HEK293T (cell line): ENCODE measurements around the gene TMPRSS6.

Experiments
- CTCF ChIA-PET: fragments of 350-600 bp; formaldehyde crosslinking; extraction: SDS; loops from one replicate; lab custom pipeline; 2021; ENCODE audit warnings: antibody characterized with exemption, inconsistent platforms; lab: Yijun Ruan, JAX
- POLR2A ChIA-PET: fragments of 350-600 bp; formaldehyde crosslinking; extraction: SDS; loops from one replicate; lab custom pipeline; 2020; ENCODE audit warnings: antibody characterized with exemption, inconsistent platforms; lab: Yijun Ruan, JAX
- DNase-seq: peaks from one replicate; pipeline ENCODE4 v3.0.0; 2012; ENCODE audit warnings: mixed read lengths; ENCODE audit errors: extremely low spot score
- ARNT ChIP-seq: fragments of 450-650 bp; IDR thresholded peaks from 2 replicates; pipeline ENCODE4 v1.6.1; 2017; ENCODE audit warnings: mild to moderate bottlenecking
- BHLHE40 ChIP-seq: fragments of 450-650 bp; IDR thresholded peaks from 2 replicates; pipeline ENCODE4 v1.6.1; 2016; ENCODE audit warnings: mild to moderate bottlenecking, moderate library complexity, borderline replicate concordance
- CTBP1 ChIP-seq: fragments of 450-650 bp; IDR thresholded peaks from 2 replicates; pipeline ENCODE4 v1.6.1; 2016; ENCODE audit warnings: borderline replicate concordance
- ELF4 ChIP-seq: fragments of 450-650 bp; IDR thresholded peaks from 2 replicates; pipeline ENCODE4 v1.6.1; 2017; ENCODE audit warnings: antibody characterized with exemption
- FOXA1 ChIP-seq: fragments of 450-650 bp; IDR thresholded peaks from 2 replicates; pipeline ENCODE4 v1.6.1; 2016; ENCODE audit warnings: mild to moderate bottlenecking
- FOXK2 ChIP-seq: fragments of 450-650 bp; IDR thresholded peaks from 2 replicates; pipeline ENCODE4 v1.6.1; 2016; ENCODE audit warnings: mild to moderate bottlenecking
- HDGF ChIP-seq: fragments of 450-650 bp; IDR thresholded peaks from 2 replicates; pipeline ENCODE4 v1.6.1; 2017; ENCODE audit warnings: antibody characterized with exemption, borderline replicate concordance
- L3MBTL2 ChIP-seq: fragments of 450-650 bp; conservative IDR thresholded peaks from 2 replicates; pipeline ENCODE4 v1.6.1; 2016; ENCODE audit warnings: mild to moderate bottlenecking
- LEF1 ChIP-seq: fragments of 450-650 bp; IDR thresholded peaks from 2 replicates; pipeline ENCODE4 v1.6.1; 2017; ENCODE audit warnings: mild to moderate bottlenecking, borderline replicate concordance
- NFRKB ChIP-seq: fragments of 450-650 bp; IDR thresholded peaks from 2 replicates; pipeline ENCODE4 v1.6.1; 2016; ENCODE audit warnings: mild to moderate bottlenecking, moderate library complexity
- SP1 ChIP-seq: fragments of 450-650 bp; IDR thresholded peaks from 2 replicates; pipeline ENCODE4 v1.6.1; 2017
- SUZ12 ChIP-seq: fragments of 450-650 bp; IDR thresholded peaks from 2 replicates; pipeline ENCODE4 v1.6.1; 2016; ENCODE audit warnings: mild to moderate bottlenecking
- TARDBP ChIP-seq: fragments of 450-650 bp; IDR thresholded peaks from 2 replicates; pipeline ENCODE4 v1.6.1; 2016
- ZNF384 ChIP-seq: fragments of 450-650 bp; IDR thresholded peaks from 2 replicates; pipeline ENCODE4 v1.6.1; 2016
- TF ChIP-seq, protein P1 (sequence below): fragments of 450-650 bp; IDR thresholded peaks from 2 replicates; pipeline ENCODE4 v1.6.1; 2016

Gene TMPRSS6

DNA sequence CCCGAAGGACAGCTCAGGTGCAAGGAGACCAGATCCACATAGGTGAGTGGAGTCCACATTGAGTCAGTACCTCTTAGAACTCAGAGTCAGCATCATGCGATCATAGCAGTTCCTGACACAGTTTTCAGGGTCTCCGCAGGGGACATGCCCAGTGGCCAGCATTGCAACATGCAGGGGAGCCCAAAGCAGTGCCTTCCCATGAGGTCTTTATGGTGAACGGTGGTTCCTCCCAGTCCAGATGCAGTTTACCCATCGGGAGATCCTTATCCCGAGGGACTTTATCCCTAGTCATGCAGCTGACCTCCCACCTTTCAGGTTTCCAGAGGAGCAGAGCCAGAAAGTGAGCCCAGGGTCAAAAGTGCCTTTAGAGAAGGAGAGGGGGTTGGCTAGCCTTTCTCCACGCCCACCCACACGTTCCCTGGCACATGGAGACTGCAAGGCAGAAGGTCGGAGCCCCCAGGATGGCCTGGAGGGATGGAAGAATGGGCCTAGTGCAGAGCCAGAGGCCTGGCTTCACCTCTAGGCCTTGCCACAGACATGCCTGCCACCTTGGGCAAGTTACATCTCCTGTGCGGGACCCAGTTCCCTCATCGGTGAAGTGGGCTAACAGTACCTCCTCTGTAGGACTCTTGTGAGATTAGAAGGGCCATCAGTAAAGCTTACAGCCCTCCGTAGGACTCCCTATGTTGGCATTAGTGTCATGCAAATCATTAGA is 51.6 kb downstream of the TMPRSS6 start:
- DNase-seq, result no peak
- CTCF ChIA-PET, result no interaction called here
- TF ChIP-seq SP1 (no peak), LEF1 (no peak), ARNT (no peak), ELF4 (no peak), HDGF (no peak), L3MBTL2 (no peak), SUZ12 (no peak), BHLHE40 (no peak), ZNF384 (no peak), FOXK2 (no peak), FOXA1 (no peak), TARDBP (no peak)
- TF ChIP-seq, protein P1, sequence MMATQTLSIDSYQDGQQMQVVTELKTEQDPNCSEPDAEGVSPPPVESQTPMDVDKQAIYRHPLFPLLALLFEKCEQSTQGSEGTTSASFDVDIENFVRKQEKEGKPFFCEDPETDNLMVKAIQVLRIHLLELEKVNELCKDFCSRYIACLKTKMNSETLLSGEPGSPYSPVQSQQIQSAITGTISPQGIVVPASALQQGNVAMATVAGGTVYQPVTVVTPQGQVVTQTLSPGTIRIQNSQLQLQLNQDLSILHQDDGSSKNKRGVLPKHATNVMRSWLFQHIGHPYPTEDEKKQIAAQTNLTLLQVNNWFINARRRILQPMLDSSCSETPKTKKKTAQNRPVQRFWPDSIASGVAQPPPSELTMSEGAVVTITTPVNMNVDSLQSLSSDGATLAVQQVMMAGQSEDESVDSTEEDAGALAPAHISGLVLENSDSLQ, result no peak
- POLR2A ChIA-PET, result no interaction called here

DNA sequence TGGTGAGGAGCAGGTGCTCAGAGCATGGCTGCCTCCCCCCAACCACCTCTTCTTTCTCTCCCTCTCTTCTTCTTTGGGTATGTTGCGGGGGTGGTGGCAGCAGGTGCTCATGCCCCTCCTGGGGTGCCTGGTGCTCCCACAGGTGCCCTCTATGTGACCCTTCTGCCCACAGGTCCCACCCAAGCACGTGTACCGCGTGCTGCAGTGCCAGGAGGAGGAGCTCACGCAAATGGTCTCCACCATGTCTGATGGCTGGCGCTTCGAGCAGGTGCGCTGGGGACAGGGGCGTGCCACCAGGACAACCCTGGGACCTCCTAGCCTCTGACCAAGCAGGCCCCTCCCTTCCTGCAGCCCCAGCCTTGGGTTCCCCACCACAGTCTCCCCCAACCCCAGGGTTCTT is 52.3 kb downstream of the TMPRSS6 start:
- no peak for DNase-seq
- no peak for TF ChIP-seq BHLHE40
- TF ChIP-seq, protein P1, result no peak
- TF ChIP-seq FOXK2, result no peak
- TF ChIP-seq ZNF384, result no peak
- TF ChIP-seq TARDBP, result no peak
- no peak for TF ChIP-seq SUZ12
- POLR2A ChIA-PET, result no interaction called here
- CTCF ChIA-PET, result no interaction called here

DNA sequence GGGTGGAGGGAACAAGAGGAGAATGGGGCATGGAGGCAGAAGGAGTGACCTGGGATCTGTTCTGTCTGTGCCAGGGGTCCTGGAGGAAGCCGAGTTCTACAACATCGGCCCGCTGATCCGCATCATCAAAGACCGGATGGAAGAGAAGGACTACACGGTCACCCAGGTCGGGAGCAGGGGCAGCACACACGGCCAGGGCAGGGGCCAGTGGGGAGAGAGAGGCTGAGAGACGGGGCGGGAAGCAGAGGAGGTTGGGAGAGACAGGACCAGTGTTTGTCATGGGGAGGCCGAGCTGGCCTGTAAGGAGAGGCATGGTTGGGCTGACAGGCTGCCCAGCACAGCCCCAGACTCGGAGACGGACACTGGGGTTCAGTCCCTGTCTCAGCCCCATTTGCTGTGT is 53.3 kb downstream of the TMPRSS6 start:
- ChIA-PET CTCF (no interaction called here), POLR2A (no interaction called here)
- TF ChIP-seq FOXA1 (no peak), NFRKB (no peak), L3MBTL2 (no peak), TARDBP (no peak), FOXK2 (no peak), HDGF (no peak), CTBP1 (no peak), ELF4 (no peak)
- TF ChIP-seq, protein P1, result no peak
- DNase-seq, result no peak

DNA sequence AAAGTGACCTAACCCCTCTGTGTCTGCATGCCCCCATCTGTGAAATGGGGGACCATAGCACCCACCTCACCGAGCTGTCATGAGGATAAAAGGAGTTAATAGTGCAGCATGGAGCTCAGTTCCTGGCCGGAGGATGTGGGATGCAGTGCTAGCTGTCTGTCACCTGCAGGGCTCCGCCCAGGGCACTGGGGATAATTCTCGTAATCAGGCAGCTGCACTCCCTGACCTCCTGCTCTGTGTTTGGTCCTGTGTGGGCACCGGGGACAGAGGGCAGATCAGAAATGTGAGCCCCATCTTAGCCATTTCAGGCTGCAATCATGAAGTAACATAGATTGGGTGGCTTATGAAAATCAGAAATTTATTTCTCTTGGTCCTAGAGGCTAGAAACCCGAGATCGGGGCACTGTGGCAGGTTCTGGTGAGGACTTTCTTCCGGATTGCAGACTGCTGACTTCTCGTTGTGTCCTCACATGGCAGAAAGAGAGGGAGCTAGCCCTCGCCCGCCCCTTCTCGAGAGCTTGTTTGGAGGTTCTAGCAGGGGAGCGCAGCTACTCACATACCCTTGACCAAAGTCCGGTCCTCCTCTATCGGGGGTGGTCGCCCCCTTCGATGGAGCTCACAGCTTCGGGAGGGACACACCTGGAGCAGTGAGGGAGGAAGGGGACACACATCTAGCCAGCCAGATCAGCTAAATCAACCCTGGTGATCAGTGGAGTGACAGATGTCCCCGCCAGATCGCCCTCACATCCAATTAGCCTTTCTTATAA is 54.7 kb downstream of the TMPRSS6 start:
- no peak for DNase-seq
- POLR2A ChIA-PET, result interaction anchor here (1.1 kb wide), 1 partner anchor 36 kb away, joined by 3 read pairs; no protein-coding TSS in a partner anchor
- CTCF ChIA-PET, result interaction anchor here (1.1 kb wide), 1 partner anchor 9 kb away, joined by 4 read pairs; no protein-coding TSS in a partner anchor
- TF ChIP-seq ELF4 (no peak), FOXK2 (no peak), SP1 (no peak), SUZ12 (no peak)

DNA sequence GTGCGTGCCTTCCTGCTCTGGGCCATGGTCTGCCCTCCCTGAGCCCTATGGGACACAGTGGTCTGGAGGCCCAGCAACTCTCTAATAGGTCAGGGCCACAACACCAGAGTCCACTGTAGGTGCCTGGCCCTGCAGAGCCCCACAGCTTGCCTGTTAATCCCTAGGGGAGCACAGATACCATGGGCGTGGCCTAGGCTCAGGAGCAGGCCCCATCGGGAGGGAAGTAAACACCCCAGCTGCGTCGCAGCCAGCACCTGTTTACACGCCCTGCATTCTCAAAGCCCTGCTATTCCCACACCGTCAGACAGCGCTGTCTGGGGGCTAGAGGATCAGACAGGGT is 55.5 kb downstream of the TMPRSS6 start:
- TF ChIP-seq FOXK2, result no peak
- CTCF ChIA-PET, result no interaction called here
- no peak for DNase-seq
- POLR2A ChIA-PET, result no interaction called here

DNA sequence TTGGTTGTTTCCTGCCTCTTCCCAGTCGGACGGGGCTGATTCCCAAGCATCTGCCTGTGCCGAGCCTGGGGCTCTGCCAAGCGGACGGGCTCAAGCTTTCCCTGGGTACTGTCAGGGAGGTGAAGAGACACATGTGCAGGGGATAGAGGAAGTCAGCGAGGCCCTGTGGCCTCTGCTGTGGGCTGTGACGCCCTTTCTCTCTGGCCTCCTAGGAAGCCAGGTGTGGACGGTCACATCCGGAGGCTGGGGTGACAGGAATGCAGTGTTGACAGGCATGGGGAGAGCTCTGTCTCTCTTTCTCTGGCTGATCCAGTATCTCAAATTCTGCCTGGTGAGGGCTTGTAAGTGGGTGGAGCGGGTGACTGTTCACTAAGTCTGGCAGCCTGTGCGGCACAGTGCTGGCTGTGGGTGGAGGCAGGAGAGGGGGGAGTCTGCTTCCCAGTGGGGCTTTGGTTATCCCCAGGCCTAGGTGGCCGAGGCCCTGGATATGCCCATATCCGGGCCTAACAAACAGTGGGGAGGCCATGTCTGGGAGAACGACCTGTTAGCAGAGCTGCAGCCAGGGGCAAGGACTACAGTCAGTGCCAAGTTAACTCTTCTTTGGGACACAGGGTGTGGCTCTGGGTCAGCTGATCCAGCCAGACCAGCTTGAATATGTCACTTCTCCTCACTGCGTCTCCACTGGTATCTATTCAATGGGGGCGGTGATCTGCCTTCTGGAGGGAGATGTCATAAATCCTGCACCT is 56.0 kb downstream of the TMPRSS6 start:
- DNase-seq, result no peak
- ChIA-PET POLR2A (no interaction called here), CTCF (no interaction called here)
- TF ChIP-seq L3MBTL2 (no peak), ARNT (no peak), NFRKB (no peak), FOXA1 (no peak), LEF1 (no peak), FOXK2 (no peak), TARDBP (no peak), ELF4 (no peak), BHLHE40 (no peak), SP1 (no peak), SUZ12 (no peak), HDGF (no peak), ZNF384 (no peak), CTBP1 (no peak)
